Stimulated activated CD8-positive, alpha-beta memory T cell treated with anti-CD3 and anti-CD28 coated beads, Interleukin-15, amount 100 ng/mL, for 4 hours (primary cell): ENCODE measurements around the gene PLA2G4C.

Experiments
- DNase-seq, 2 donors: peaks; one replicate each; pipeline ENCODE4 v3.0.0-alpha.2; 2020; ENCODE audit warnings: low read depth in 2 of 2

Gene PLA2G4C, protein sequence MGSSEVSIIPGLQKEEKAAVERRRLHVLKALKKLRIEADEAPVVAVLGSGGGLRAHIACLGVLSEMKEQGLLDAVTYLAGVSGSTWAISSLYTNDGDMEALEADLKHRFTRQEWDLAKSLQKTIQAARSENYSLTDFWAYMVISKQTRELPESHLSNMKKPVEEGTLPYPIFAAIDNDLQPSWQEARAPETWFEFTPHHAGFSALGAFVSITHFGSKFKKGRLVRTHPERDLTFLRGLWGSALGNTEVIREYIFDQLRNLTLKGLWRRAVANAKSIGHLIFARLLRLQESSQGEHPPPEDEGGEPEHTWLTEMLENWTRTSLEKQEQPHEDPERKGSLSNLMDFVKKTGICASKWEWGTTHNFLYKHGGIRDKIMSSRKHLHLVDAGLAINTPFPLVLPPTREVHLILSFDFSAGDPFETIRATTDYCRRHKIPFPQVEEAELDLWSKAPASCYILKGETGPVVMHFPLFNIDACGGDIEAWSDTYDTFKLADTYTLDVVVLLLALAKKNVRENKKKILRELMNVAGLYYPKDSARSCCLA

GRCh38 chr19:48110350-48110966, at the start of gene PLA2G4C:
Gene PLA2G4C (minus strand): TSS chr19:48110817. CDS start chr19:48106529, 4,288 bp downstream.
- peak; percentile 54 to 57 for DNase-seq

- DNase-seq: no peak
Measured at GRCh38 chr19:48158210-48158790, 47.7 kb upstream of the PLA2G4C start.

DNA sequence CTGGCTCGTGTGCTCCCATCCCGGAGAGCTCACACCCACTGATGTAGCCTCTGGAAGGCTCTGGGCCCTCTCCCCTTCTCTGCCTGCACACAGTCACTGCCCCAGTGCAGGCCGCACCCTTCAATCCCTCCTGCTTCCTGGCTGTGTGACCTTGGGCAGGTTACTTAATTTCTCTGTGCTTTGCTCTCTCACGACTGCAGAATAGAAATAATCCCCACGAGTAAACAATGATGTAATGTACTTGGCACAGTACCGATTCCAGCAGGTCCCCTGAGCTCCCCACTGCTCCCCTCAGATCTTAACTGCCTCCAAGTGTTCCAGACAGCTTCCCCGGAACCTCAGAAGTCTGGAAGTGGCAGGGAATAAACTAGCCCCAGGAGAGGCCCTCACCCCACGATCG, 43.4 kb upstream of the PLA2G4C start:
- no peak for DNase-seq

DNA sequence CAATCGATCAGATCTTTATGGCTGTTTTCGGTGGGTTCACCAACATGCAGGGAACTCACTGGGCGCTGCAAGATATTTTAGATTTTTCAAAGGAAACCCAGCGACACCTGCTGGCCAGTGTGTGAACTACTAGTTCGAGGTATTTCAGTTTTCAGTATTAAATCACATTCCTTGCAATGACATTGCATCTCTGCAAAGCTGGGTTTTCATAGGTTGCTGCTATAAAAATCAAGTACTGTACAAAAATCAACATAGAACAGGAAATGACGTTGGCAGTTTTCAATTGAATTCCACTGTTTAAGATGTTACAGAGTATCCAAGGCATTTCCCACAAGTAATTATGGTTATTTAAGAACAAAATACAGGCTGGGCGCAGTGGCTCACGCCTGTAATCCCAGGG, 41.9 kb upstream of the PLA2G4C start:
- DNase-seq: peak; percentile 21 to 50

- DNase-seq: no peak
Measured at GRCh38 chr19:48149430-48149829, 38.8 kb upstream of the PLA2G4C start.

GRCh38 chr19:48148576-48148975, 38.0 kb upstream of the PLA2G4C start:
- no peak for DNase-seq

DNA sequence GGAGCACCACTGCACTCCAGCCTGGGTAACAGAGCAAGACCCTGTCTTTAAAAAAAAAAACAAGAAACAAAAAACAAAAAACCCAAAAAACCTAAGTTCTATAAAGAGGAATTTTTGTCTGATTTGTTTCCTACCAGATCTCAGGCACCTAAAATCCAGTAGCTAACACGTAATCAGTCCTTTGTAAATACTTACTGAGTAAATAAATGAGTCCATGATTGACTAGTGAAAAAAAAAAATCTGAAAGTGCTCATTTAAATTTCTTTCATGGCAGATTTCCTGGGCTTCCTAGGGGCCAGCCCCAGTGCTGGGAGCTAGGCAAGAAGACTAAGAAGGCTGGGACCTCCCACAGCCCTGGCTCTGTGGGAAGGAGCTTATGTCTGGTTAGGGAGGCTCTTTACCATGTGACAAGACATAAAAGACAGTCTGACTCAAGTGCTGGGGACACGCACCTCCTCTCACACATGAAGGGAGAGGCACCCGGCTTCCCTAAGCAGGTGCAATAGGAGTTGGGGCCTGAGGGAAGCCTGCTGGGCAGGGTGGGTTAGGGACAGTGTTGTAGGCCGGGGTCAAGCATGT, 37.1 kb upstream of the PLA2G4C start:
- no peak for DNase-seq

DNA sequence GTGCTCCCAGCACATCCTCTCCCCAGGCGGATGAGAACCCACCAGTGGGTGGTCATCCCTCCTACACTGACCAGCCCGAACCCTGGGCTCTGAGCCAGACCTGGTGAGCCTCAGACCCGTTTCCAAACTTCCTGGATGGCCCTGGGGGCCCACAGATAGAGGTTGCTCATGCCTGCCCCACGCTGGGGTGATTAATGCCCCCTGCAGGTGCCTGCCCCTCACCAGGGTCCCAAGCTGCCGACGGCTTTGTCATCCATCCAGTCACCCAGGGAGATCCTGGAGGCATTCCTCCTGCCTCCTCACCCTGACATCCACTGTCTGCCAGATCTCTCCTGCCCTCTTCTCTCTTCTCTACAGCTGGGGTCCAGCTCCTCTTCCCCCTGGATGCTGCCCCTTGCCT, 28.4 kb upstream of the PLA2G4C start:
- no peak for DNase-seq

GRCh38 chr19:48137411-48137810, 26.8 kb upstream of the PLA2G4C start:
- DNase-seq: no peak

- no peak for DNase-seq
Measured at GRCh38 chr19:48136547-48136946, 25.9 kb upstream of the PLA2G4C start.

DNA sequence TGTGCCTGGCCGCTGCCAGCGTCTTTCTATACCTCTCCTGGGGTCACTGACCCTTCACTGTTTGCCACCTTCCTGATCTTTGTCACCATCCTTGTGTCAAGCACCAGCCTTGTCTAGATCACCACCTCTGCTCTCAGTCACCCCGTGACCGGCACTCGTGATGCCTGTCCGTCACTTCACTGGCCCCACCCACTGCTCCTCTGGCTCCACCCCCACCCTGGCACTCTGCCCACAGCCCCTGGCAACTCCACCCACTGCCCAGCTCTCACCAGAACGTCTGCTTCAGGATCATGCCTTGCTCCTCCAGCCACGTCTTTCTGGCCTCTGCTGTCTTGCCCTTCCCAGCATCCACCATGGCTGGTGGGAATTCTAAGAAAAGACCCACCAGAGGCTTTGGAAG, 24.8 kb upstream of the PLA2G4C start:
- no peak for DNase-seq

DNA sequence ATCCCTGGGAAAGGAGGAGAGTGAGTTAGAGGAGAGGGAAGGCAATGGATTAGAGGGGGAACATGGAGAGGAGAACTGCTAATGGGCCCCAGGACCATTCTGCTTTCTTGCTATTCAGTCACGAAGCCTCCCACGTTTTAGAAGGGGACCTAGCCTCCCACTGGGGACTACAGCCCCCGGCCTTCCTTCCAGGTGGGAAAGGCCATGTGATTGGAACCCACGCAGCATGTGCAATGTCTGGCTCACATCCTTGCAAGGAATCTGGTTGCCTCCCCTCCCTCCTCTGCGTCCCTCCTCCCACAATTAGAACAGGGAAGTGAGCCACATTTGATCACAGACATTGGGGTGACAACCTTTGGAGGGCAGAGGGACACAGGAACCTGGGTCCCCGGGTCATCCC, 22.5 kb upstream of the PLA2G4C start:
- no peak for DNase-seq

DNA sequence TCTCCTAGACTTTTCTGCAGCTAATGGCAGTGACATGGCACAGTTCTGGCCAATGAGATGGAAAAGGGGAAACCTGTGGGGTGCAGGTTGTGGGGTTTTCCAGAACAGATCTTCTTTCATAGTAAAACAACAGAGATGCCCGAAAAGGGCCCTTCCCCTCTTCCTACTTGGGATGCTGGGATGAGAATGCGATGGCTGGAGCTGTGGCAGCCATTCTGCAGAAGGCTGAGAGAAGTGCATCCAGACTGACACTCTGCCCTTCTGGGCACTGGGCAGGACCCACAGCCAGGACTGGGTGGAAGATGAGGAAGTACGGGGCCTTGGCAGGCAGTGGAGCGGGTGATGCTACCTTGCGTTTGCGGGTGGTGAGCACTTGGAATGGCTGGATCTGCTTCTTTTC, 16.9 kb upstream of the PLA2G4C start:
- no peak for DNase-seq

DNA sequence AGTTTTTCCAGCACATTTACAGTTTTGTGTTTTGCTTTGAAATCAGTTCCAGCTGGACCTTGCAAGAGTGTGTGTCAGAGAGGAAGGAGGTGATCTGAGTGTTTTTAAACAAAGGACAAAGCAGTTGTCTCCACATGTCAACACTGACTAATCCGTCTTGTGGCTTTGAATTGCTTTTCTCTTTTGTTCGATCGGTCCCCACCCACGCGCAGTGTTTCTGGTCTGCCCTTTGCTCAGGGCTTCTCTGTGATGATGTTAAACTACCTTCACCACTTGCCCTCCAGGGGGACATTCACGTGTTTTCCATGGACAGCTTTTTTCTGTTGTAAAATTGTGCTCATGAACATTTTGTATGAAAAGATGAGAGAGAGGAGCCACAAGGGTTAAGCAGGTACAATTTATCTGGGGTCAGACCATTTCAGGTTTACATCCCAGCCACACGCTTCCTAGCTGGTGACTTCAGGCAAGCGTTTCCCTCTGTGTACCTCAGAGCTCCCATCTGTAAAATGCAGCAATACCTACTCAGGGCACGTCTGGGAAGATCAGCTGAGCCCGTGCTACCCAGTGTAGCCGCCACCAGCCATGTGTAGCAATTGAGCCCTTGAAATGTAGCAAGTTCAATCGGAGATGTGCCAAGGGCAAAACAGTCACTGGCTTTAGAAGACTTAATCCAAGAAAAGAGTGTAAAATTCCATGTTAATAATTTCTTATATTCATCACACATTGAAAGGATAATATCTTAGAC, 13.5 kb upstream of the PLA2G4C start:
- DNase-seq: no peak

GRCh38 chr19:48122421-48122820, 11.8 kb upstream of the PLA2G4C start:
- DNase-seq: no peak

DNA sequence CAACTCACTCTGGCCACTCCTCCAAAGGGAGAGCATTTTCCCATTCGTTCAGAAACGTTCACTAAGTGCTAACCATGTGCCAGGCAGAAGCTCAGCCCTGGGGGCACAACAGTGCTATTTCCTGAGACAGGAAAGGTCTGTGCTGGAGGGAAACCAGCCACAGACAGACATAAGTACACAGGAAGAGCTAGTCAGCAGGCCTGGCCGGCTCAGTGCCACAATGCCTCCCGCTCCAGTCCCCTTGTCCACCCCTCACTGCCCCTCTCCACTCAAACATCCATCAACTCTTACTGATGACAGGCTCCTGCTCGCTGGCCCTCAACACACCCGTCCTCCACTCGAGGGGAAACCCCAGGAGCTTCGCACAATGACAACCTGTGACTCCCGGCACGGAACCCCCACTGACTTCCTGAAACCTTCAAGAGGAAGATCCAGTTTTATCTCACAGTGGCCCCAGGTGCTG, 11.3 kb upstream of the PLA2G4C start:
- DNase-seq: no peak

DNA sequence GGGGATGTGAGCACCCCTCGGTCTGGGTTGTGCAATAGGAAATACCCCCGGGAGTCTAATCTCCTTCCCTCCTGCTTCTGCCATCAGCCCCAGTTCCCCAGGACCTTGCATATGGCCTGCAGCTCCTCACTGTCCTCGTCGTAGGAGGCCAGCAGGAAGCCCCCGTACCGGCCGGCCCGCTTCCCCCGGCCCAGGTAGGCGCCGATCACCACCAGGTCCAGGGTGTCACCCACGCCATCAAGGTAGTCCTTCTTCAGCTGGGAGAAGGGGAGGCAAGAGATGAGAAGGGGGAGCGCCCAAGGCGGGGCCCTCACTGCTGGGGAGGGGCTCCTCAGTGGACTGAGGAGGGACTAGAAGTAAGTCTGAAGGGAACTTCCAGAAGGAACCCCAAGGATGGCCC, 10.4 kb upstream of the PLA2G4C start:
- DNase-seq: no peak

DNA sequence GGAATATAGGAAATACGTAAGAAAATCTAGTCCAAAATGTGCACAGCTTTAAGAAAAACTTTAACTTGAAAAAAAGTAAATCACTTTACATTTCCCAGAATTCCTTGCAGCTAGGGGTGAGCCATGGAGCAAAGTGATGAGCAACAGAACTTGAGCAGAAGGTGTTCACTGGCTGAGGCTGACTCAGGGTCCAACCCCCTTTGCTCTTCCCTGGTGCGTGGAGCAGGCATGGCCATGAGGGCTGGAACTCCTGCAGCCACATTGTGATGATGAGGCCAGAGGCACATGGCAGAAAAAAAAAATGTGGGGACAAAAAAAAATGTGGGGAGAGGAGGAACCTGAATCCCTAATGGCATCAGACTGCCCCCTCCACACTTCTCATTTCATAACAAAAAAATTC, 9.9 kb upstream of the PLA2G4C start:
- DNase-seq: no peak

- no peak for DNase-seq
Measured at GRCh38 chr19:48118131-48118517, 7.5 kb upstream of the PLA2G4C start.

GRCh38 chr19:48117515-48118130, 7.0 kb upstream of the PLA2G4C start:
- no peak for DNase-seq
